ENCODE results near the gene SELENOT.
"Not testable (repeated sequence)": the region's sequence is repeated elsewhere in the genome, so short reads cannot be mapped to it uniquely, and the experiment has no call there.

SELENOT gene, protein sequence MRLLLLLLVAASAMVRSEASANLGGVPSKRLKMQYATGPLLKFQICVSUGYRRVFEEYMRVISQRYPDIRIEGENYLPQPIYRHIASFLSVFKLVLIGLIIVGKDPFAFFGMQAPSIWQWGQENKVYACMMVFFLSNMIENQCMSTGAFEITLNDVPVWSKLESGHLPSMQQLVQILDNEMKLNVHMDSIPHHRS

DNA sequence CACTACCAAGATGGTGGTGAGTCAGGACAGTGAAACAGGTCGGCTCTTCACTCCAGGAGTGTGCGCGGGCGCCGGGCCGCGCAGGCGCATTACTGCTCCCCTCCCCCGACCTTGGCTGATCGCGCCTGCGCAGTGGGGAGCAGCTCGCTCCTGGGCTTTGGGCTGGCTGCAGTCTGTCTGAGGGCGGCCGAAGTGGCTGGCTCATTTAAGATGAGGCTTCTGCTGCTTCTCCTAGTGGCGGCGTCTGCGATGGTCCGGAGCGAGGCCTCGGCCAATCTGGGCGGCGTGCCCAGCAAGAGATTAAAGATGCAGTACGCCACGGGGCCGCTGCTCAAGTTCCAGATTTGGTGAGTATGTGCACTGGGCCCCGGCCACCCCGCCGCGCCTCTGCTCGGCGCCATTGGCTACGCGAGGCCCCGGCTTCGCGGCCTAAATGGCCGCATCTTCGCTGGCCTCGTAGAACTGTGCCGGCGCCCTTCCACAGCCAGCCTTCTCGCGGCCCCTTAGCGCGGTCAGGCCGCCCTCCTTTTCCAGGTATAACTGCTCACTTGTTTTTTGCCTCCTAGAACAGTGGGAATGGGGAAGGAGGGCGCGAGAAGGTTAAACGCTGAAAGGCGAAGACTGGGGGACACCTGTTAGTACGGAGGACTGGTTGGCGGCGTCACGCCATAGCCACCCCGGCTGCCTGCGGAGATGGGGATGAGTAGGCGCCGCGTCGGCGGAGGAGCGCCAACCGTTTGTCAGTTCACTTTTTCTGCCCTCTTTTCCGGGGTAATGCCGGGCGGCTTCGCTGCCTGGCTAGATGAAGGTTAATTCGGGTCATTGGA, at the start of gene SELENOT:
SELENOT (plus strand) TSS at position 169 of the 827 bp plus-strand sequence; CDS start at position 211, 42 bp downstream.
- peak; percentile 98 for DNase-seq

DNA sequence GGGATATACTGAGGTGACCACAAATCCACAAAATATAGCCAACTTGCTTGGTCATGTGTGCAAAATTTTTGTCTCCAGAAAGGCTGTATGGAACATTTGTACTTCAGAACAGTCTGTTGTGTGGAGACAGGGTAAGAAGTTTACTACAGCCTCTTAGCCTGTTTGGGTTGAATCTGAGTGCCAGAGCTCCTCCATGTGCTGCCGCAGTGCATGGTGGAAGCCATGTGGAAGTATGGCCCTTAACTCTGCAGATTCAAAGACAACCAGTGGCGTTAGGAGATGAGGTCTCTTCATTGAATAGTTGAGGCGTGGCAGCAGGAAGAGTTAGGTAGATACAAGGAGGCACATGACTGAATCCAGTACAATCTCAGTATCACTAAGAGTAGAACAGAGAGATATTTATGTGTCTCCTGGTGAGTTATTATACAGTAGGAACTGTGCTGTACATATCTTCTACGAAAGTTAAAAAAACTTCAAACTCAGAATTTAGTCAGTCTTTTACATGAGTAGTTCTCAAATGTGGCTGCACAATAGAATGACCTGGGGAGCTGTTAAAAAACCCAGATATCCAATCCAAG, 47.2 kb upstream of the SELENOT start:
- DNase-seq: no peak

DNA sequence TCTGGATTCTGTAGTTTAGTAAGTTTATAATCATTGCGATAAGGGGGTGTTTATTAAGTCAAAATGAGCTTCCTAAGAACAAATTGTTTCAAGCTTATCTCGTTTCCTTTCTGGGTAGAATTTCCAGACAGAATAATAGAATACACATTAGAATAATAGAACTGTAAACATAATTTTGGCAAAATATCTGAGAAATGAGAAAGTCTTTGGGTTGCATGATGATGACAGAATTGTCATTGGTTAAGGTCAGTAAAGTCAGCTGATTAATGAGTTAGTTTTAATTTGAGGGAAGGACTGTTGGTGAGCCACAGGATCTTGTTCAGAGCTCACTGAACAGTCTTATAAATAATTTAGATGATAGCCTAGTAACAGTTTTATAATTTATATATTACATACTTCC, 46.3 kb upstream of the SELENOT start:
- DNase-seq: no peak

- no peak for DNase-seq
Measured at GRCh38 chr3:150557725-150558124, 45.4 kb upstream of the SELENOT start.

DNA sequence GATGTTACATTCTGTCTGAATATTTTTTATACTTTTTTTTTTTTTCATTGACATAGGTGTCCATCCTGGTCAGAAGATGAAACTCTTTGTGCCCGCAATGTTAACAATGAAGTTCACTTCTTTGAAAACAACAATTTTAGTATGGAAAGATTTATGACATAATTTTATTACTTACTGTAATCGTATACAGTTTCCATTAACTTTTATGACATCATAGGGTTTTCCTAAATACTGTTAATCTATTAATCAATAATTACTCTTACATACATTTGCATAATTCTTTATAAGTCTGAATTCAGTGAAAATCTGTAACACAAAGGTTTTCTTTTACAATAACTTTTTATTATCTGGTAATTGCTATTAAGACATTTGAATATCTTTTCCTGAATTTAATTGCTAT, 38.9 kb upstream of the SELENOT start:
- no peak for DNase-seq

DNA sequence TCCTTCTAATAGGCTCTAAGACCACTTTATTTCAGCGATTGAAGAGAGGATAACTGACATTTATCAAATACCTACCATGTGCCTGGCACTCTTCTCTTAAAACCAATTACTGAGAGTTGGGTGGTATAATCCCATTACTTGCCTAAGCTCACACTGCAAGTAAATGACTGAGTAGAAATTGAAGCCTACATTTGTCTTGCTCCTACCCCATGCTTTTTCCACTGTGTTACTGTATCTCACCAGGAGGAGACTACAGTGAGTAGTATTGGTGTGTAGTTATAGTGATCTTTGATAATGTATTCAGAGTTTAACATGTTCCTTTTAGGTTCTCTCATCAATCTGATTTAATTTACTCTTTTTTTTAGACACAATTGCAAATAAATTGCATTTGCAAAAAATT, 35.8 kb upstream of the SELENOT start:
- no peak for DNase-seq

DNA sequence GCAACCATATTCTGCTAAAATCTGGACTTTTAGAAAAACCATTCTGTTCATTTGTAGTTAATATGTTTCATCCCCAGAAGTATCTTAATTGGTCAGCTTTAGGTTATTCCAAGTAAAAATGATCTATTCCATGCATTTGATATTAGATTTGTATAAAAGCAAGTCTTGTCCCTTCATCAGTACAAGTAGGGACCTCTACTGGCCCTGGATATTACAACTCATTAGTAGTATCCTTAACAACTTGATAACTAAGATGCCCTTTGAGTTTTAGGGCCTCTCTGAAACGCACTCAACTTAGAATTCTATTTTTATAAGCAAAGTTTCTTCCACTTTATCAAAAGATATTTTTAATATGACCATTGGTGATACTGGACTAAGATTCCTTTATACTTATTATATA, 25.3 kb upstream of the SELENOT start:
- no peak for DNase-seq

- no peak for DNase-seq
Measured at GRCh38 chr3:150581174-150581573, 21.9 kb upstream of the SELENOT start.

GRCh38 chr3:150582620-150583019, 20.5 kb upstream of the SELENOT start:
- no peak for DNase-seq

- DNase-seq: peak; percentile 35
Measured at GRCh38 chr3:150583028-150583427, 20.1 kb upstream of the SELENOT start.

DNA sequence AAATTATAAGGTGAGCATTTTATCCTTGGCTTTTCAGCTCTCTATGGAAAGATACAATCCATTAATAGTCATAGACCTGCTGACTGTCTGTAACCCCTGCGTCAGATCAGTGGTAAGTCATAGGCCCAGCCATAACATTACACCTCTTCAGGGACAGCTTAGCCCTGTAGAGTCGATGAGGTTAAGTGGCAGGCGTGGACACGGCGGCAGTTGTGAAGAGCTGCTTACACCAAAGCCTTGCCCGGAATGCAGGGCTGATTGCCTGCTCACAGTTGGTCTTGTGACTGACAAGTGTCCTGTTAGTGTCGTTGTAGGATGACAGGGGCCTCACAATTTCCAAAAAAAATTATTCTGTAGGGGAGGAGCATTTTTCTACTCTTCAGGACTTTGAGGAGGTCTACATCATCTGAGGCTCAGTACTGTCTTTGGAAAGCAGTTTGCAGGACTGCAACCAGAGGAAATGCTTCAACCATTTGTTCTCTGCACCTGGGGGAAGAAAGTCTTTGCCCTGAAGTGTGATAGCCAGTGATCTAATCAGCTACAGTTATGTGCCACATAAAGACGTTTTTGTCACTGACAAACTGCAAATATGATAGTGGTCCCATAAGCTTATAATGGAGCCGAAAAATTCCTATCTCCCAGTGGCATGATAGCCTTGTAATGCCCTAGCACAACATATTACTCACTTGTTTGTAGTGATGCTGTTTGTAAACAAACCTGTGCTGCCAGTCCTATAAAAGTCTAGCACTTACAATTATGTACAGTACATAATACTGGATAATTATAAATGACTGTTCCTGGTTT, 14.9 kb upstream of the SELENOT start:
- DNase-seq: no peak

DNA sequence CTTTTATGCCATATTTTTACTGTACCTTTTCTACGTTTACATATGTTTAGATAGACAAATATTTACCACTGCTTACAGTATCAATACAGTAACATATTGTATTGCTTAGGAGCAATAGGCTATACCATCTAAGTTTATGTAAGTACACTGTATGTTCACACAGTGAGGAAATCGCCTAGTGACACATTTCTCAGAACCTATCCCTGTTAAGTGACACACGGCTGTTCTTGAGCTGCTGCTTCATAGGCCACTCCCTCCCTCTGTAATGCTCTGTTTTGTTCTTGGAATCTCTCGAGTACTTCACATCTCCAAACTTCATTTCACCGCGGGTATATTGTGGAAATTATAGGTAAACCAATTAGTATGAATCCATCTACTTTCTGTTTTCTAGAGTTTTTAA, 13.4 kb upstream of the SELENOT start:
- no peak for DNase-seq

- DNase-seq: no peak
Measured at GRCh38 chr3:150594150-150594549, 9.0 kb upstream of the SELENOT start.

- DNase-seq: no peak
Measured at GRCh38 chr3:150597646-150598045, 5.5 kb upstream of the SELENOT start.

- no peak for DNase-seq
Measured at GRCh38 chr3:150599611-150600297, 3.4 kb upstream of the SELENOT start.

DNA sequence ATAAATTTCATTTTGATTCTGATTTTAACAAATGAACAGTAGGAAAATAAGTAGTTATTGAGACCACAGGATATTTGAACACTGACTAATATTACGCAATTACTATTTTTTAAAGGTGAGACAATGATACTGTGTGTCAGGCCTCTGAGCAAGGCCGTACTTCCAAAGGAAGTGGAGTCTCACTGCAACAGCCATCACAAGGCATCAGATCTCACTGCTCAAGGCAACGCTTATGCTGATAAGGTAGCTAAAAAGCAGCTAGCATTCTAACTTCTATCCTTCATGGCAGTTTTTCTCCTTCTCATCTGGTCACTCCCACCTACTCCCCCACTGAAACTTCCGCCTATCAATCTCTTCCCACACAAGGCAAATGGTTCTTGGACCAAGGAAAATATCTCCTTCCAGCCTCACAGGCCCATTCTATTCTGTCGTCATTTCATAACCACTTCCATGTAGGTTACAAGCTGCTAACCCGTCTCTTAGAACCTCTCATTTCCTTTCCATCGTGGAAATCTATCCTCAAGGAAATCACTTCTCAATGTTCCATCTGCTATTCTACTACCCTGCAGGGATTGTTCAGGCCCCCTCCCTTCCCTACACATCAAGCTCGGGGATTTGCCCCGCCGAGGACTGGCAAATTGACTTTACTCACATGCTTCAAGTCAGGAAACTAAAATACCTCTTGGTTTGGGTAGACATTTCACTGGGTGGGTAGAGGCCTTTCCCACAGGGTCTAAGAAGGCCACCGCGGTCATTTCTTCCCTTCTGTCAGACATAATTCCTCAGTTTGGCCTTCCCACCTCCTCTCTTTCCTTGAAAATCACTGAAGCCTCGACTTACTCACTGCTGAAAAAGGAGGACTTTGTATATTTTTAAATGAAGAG, 2.2 kb upstream of the SELENOT start:
- DNase-seq: not testable (repeated sequence)

DNA sequence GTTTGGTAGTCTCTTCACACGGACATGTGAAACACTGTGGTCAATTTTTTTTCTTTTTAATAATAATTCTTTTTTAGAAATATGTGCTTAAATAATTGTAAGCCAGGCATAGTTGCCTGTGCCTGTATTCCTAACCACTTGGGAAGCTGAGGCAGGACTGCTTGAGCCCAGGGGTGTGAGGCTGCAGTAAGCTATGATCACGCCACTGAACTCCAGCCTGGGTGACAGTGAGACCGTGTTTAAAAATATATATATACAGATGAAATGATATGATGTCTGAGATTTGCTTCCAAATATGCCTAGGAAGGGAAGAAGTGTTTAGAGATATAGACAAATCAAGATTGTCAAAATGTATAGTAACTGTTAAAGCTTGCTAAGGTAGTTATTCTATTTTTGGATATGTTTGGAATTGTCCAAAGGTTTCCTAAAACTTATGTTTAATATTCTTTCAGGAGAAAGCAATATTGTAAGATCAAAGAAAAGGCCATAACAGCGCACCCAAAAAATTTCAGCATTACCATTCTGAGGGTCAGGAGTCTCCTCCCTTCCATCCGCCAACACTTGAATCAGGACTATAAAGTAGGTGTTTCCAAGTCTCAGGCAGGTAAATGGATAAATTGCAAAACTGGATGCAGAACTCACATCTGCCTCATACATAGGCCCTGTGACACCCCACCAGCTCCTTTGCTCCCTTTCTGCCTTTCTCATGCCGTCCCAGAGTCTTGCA, 532 bp upstream of the SELENOT start:
- DNase-seq: no peak

GRCh38 chr3:150603980-150604319, 829 bp downstream of the SELENOT start:
- DNase-seq: no peak

GRCh38 chr3:150605998-150606641, 3.0 kb downstream of the SELENOT start:
- DNase-seq: no peak

DNA sequence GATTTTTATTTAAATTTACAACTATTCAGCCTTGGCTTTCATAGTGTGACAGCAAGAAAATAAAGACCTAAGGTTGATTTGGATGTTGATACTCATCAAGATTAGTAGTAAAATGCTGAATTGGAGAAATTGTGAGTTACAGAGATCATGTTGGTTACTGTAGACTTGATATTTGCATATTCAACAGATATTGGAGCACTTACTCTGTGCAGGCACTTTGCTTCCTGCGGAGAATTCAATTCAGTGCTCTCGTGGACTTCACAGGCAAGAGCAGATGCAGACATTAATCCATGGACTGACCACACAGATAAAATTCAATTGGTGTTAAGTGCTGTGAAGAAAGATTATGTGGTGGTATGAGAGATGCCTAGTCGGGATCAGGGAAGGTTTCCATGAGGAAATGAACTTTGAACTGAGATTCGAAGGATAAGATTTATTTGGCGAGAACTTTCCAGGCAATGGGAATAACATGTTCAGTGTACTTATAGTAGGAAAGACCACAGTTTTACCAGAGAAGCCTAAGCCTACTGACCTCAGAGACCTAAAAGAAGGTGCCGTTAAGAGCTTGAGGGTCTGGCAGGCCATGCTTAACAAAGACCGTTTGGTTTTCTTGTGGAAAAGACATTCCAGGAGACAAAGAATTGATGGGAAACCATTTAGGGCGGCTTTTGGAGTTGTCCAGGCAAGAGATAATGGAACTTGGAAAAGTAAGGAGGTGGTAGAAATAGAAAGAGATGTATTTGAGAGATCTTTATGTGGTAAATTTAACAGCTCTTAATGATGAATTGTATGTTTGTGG, 4.3 kb downstream of the SELENOT start:
- DNase-seq: no peak

All from activated CD4-positive, alpha-beta T cell treated with anti-CD3 and anti-CD28 coated beads, Interleukin-2, Interleukin-6, amounts not matched to agents 100 ng/mL and 50 ng/mL, durations not matched to agents 16 hours and 8 hours (primary cell).